KBM-7 (cell line): ENCODE results near the gene AJUBA.

ENCODE experiments used
- DNase-seq: peaks from one replicate; pipeline ENCODE4 v3.0.0-alpha.2; 2015
- in situ Hi-C: fragments of 300-500 bp; cut with MboI; formaldehyde crosslinking; loops from 2 replicates; pipeline ENCODE4 v1.14.3; 2020; ENCODE audit warnings: low sequenced_read_pairs, low pct_unique_long_range_greater_than_20kb, mixed read lengths

The AJUBA gene

DNA sequence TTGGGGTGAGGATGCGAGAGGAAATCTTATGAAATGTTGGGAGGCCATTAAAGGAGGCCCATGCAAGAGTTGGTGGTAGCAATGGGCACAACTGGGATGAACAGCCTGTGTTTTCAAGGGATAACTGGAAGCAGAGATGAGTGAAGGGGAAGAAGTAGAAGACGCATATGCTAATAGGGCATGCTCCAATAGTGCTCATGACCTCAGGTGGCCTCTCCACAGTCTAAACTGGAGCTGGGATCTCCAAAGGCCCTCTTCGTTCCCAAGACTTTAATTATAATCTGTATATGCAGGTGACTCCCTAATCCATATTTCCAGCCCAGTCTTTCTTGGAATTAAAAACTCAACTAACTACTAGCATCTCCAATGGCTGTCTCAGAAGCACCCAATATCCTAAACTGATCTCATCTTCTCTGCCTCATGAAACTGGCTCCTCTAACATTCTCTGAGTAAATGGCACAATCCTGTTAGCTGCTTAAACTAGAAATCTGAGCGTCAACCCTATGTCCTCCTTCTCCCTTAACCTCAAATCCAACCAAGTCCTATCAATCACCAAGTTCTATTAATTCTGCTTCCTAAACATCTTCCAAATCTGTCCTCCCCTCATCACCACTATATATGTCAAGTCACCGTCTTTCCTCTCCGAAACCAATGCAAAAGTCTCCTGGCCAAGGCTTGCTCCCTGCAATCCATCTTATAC is 2.8 kb upstream of the AJUBA start:
- DNase-seq: no peak
- in situ Hi-C loops: loop anchor here (10.0 kb wide), 1 partner anchor 80 kb away; no protein-coding TSS in a partner anchor

DNA sequence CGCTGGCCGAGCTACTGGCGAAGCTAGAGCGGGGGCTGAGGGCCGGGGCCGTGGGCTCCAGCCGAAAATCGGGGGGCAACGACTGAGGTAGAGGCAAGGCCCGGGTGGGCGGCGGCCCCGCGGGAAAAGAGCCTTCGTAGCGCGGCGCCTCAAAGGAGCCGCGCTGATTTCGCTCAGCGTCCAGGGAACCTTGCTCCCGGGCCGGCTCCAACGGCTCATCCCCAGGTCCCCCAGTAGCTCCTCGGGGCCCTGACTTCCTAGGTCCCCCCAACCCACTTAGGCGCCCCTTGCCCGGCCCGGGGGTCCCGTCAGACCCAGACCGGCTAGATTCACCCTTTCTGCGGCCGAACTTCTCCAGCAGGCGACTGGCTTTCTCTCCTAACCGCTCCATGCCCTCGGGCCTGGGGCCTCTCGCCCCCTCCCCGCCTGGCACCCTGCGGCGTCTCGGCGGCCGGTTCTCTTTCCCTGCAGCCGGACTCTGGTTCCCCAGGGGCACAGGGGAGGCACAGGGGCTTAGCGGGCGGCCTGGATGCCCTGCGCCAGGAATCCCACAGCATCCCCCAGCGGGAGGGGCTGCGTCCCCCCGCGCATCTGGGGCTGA is 375 bp downstream of the AJUBA start:
- in situ Hi-C loops: loop anchor here (10.0 kb wide), 1 partner anchor 83 kb away; no protein-coding TSS in a partner anchor
- DNase-seq: no peak

DNA sequence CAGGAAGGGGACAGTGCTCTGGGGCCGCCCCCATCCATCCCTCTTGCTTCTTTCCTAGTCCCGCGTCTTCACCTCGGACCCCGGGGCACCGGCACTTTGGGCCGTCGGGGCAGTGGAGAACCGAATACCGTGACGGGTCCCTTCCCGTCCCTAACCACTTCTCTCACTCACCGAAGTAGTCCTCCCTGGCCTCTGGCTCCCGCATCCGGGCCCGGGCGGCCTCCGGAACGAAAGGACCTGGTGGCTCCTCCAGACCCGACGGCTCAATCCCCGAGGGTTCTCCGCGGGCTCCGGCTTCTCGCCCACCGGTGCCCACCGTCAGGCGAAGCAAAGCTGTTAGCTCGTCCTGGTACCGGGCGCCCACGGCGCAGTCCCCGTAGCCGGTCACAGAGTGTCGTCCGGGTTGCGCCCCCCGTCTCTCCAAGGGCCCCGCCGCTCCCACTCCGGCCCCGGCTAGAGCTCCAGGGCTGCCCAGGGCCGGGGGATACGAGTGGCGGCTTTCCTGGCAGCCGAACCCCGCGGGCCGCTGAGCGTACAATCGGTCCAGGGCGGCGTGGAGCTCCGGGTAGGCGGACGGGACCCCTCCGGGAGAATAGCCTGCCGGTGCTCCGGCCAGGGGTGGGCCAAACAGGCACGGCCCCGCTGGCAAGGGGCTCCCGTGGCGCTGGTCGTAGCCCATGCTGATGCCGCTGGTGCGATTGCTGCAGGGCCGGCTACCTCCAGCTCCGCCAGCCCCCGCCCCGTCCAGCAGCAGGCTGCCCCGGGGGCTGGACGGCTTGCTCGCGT is 1.1 kb downstream of the AJUBA start:
- in situ Hi-C loops: loop anchor here (10.0 kb wide), 1 partner anchor 84 kb away; no protein-coding TSS in a partner anchor
- no peak for DNase-seq

DNA sequence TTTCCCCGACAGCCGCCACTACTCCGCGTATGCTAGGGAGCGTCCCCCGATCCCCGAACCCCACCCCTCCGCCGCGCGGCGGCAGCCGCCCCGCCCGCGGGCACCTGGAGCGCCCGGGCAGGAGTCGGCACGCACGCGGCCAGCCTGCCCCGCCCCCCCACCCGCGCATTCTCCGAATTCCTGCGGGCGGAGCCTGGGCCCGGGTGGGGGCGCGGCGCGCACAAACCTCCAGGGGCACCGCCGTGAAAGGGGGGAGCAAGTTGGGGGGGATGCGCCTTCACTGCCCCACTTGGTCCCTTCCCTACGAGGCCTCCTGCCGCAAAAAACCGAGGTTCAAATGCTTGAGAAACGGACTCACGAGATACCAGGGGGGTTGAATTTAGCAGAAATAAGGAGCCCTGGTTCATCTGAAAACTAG is 1.7 kb downstream of the AJUBA start:
- peak; percentile 26 for DNase-seq
- in situ Hi-C loops: loop anchor here (10.0 kb wide), 1 partner anchor 84 kb away; no protein-coding TSS in a partner anchor

DNA sequence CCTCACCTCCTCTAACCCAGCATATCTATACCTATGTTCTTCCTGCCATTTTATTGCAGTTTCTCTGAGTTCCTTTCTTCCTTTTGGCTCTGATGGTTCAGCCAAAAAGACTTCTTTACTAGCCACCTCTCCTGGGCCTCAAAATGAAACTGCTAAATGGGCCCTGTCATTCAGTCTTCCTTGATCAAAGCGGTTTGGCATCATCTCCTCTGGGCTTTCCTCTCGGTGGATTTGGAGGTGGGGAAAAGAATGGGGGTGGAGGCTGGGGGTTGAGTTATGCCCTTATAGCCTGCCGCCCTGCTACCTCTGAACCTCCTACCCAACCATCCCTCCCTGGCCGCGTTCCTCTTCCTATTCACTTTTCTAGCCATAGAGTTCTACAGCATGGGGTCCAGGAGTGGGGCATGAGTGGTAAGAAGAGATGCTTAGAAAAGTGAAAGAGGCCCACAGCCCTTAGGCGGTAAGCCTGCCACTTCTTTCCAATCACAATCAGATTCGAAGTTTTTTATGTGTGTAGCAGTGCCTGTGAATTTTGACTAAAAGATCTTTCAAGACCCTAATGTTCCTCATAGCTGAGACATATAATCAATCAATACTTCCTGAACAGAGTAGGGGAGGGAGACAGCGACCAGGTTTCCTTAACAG is 2.5 kb downstream of the AJUBA start:
- in situ Hi-C loops: loop anchor here (10.0 kb wide), 1 partner anchor 85 kb away; no protein-coding TSS in a partner anchor

DNA sequence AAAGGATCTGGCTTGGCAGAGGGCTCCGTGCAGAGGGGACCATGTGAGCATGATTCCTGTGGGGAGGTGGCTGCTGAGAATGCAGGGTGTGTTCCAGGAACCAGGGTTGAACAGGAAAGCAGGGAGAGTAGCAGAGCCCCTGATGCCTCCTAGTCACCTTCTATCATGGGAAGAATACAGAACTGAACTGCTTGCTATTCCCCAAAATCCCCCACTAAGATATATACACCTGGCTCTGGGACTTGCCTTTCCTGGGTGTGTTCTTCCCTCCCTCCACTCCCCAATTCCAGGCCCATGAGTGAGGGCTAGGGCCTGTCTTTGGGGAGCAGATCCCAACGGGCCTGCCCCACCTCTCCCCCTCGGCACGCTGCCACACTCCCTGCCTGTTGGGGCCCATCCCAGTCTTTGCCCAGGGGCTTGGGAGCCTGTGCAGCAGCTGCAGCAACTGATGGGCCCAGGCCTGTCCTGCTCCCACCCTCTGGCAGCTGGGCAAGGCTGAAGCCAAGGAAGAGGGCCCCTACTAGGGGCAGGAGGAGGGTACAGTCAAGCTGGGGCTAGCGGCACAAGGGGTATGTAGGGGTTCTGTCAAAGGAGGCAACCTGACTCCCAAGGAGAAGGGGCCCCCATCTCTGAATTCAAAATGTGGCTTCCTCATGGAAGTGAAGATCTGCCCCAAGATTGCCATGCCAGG is 3.2 kb downstream of the AJUBA start:
- no peak for DNase-seq
- in situ Hi-C loops: no loop called here

More for the DNA sequence above, 2.5 kb downstream of the AJUBA start:
- no peak for DNase-seq

DNA sequence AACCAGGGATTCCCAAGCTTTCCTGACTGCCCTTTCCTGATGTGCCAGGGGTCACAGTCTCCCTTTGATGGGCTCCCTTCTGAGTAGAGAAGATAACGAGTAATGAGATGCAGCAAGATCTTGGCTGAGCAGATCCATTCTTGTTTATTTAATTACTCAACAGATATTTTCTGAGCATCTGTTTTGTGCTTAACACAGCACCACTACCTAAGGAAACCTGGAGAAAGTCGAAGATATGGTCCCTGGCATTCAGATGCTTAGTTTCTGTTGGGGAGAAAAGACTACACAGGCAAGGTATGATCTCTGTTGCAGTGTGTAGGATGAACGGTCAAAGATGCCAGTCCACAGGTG is 3.9 kb downstream of the AJUBA start:
- no peak for DNase-seq
- in situ Hi-C loops: no loop called here

DNA sequence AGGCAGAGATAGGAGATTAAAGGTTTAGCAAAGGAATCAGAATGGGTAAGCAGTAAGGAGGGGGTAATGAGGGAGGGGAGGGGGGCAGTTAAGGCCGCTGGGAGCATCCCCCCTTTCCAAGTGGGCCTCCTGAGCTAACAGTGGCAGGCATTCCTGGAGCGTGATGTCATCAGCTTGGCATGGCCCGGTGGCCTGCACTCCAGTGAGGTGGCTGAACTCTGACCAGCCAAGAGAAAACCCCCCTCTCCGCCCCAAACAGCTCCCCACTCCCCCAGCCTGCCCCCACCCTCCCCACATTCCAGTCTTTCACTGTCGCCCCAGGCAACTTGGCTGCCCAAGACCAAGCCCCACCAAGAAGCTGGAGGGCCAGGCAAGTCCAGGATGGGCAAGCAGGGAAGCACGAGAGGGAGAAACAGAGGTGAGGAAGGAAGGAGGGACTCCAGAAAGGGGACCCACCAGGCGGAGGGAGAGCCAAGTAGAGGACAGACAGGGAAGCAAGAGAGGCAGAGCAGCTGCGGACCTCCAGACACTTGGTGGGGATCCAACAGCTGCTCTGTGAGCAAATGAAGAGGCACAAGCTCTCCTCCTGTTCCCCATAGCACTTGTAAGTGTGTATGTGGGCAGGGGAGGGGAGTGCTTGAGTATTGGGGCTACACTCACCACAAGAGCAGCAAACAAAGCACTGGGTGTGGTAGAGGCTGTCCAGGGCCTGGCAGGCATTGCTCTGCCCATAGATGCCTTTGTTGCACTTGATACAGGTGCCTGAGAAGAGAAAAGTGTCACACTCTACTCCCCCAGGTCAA is 4.5 kb downstream of the AJUBA start:
- in situ Hi-C loops: no loop called here
- no peak for DNase-seq

DNA sequence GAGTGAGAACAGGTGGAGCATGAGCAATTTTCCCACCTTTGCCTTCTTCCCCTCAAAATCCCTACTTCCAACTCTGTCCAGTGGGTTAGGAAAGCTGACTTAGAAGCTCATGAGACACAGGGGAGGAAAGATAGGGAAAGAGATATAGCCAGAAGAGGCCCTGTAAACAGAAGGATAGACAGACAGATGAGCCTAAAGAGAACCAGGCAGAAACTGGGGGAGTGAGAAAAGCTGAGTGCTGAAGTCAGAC is 5.0 kb downstream of the AJUBA start:
- in situ Hi-C loops: no loop called here
- no peak for DNase-seq

DNA sequence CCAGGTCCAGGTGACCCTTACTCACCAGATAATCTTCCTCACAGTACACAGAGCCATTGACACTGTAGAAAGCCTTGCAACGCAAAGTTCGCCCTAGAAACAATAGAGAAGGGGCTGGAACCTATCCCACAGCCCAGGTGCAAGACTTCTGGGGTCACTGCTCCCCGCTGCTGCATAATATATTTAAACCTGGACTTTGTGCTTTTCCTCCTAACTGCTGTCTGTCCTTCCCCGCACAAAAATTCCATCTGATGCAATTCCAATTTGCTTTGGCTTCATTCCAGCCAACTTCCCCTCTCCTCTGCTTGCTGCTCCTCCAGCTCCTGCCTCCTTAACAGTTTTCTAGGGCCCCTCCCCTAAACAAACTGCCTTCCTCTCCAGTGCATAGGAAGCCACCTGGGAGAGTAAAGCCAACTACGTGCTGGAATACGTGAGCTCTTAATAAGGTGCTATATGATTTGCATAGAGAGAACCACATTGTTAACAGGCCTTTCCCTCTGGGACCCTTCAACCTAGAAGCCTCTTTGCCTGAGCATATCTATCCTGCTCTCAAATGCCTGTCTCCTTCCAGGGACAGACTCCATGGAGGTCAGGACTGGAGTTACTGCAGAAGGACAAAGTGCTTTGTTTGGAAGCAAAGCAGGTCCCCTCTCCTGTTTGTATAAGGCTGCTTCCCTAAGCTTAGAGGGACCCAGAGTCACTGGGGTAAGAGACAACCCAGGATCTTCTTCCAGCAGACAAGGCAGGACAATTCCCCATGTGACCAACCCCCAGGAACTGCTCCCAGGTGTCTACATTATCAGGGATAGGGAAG is 5.5 kb downstream of the AJUBA start:
- DNase-seq: peak; percentile 78
- in situ Hi-C loops: no loop called here

DNA sequence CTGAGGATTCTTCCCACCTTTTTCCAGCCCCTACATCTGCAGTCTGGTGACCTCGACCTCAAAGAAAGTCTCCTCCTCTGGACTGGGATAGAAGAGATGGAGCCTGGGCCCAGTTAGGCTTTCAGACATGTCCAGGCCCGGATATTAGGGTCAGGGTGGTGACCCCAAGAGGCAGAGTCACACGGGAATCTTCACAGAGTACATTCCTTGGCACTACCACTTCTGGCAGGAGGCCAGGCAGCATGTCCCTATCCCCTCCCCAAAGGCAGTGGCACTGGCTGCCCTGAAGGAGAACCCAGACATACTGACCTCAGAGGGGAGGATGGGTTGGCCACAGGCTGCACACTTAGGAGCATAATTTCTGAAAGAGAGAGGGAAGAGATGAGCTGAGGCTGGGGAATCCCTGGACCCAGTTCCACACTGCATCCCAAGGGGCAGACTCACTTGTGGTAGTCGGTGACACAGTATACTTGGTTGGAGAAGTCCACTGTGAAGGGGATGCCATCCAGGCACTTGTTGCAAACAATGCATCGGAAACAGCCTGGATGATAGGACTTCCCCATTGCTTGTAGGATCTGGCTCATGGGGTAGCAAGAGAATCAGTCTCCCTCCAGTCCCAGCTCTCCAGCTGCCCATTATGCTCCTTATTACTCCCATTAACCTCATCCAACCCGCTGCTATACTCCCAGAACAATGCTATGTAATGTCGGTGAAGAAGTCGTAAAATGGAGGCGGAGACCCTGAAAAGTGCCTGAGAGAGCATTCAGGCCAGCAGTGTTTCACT is 7.6 kb downstream of the AJUBA start:
- DNase-seq: no peak
- in situ Hi-C loops: no loop called here

DNA sequence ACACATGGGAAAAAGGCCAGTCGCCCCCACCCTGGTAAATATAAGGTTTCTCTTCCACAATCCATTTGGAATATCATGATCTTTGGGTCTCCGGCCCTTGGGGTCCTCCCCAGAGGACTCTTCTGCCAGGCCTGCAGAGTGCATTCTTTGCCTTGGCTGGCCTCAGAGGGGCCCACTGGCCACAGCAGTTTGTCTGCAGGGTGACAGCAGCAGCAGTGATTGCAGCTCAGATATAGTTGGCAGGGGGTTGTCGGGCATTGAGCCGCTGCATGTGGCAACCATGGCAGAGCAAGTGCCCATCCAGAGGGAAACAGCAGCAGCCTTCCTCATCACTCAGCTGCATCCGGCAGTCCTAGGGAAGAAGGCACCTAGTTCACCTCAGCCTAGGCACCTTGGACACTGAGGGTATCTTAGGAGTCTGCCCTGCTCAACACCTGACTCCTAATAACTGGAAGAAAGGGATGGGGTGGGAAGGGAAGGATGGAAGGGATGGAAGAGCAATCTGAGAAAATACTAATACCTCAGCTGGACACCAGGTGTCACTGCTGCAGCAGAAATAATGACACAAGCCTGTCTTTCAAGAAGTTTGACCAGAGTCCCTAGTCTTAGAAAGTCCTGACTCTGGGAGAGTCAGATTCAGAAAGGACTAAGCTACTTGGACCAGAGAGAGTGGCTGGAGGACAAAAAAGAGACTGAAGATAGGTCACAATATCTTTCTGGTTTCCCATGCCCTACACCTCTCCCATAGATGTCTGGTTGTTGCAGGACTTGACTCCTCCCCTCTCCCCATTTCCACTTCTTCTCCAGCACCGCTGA is 8.9 kb downstream of the AJUBA start:
- in situ Hi-C loops: no loop called here
- DNase-seq: peak; percentile 71

DNA sequence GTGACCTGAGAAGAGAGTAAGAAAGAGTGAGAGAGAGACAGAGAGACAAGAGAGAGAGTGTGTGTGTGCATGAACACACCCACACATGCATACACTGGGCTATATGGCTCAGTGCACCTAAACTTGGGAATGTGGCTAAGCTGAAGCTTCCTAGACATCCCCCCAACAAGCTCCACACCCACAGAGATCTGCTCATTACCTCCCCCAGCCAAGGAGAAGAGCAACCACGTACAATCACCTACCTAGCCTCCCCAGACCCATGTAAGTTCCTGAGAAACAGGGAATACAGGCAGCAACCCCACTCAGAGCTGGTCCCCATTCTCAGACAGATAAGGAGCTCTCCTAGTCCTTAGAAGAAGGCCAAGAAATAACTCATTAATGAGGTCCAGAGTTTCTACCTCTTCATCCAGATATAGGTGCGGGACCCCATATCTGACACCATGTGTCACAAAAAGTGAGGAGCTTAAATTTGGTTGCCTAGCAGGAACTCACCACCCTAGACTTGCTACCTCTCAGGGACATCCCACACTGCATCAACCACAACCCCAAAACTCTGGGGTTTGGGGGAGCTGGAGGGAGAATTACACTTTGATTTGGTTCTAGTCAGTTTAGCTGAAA is 9.9 kb downstream of the AJUBA start:
- no peak for DNase-seq
- in situ Hi-C loops: no loop called here

DNA sequence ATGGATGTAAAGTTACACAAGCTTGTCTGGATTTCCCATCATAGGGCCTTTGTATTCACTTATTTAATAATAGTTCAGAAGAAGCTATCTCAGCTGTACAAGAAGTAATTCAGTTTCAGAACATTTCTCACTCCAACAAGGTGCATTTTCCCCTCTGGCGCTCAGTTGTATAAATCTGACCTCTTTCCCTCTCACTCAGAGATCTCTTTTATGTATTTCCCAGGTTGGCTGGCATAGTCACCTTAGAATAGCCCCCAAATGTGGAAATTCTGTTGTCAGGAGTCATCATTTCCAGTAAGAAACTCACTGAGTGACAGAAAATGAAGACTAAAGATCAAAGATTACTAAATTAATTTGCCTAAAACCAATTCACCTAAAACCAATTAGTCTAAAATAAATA is 11.2 kb downstream of the AJUBA start:
- no peak for DNase-seq
- in situ Hi-C loops: no loop called here

DNA sequence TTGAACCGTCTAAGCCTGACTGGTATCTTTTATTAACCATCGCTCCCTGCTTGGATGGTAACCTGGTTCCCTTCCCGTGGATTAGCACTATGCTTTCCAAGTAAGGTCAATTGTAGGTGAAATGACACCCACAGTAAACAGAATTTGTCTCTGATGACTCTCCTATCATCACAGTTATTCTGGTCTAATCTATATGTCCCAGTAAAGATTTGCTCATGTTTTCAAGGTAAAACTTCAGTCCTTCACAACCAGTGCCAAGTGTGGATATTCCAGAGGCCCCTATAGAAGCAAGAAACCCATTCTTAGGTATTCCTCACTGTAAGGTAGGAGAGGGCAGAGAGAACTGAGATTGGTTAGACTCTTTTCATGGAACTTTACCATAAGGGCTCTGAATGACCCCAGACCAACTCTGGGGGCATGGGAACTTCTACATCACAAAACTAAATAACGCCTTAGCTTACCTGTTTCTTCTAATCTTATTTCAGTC is 15.5 kb downstream of the AJUBA start:
- in situ Hi-C loops: no loop called here
- DNase-seq: no peak
